ENCODE data around the gene LMOD3.

GRCh38 chr3:69145688-69146087, 23.3 kb upstream of the LMOD3 start:
- TF ChIP-seq, protein P1, sequence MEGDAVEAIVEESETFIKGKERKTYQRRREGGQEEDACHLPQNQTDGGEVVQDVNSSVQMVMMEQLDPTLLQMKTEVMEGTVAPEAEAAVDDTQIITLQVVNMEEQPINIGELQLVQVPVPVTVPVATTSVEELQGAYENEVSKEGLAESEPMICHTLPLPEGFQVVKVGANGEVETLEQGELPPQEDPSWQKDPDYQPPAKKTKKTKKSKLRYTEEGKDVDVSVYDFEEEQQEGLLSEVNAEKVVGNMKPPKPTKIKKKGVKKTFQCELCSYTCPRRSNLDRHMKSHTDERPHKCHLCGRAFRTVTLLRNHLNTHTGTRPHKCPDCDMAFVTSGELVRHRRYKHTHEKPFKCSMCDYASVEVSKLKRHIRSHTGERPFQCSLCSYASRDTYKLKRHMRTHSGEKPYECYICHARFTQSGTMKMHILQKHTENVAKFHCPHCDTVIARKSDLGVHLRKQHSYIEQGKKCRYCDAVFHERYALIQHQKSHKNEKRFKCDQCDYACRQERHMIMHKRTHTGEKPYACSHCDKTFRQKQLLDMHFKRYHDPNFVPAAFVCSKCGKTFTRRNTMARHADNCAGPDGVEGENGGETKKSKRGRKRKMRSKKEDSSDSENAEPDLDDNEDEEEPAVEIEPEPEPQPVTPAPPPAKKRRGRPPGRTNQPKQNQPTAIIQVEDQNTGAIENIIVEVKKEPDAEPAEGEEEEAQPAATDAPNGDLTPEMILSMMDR (IDR thresholded peaks at IDR 0.05; ENCODE audit: extremely low read depth in 1 of 2, insufficient read depth in 1 of 2, low read depth in 1 of 2, low read length in 2 of 2) = no peak
- TF ChIP-seq EZH2 (IDR thresholded peaks at IDR 0.05; ENCODE audit: borderline replicate concordance, low read depth, low read length, severe bottlenecking) = no peak
- no peak for TF ChIP-seq POLR2AphosphoS5 (IDR thresholded peaks at IDR 0.05; ENCODE audit: insufficient read depth, low read depth, low read length)
- no peak for TF ChIP-seq POLR2A (IDR thresholded peaks at IDR 0.05; ENCODE audit: low read depth, low read length)
- no peak for TF ChIP-seq MYC (IDR thresholded peaks at IDR 0.05; ENCODE audit: low read depth, low read length)
- TF ChIP-seq FOS (IDR thresholded peaks at IDR 0.05; ENCODE audit: borderline replicate concordance, insufficient read depth, low read length) = no peak
- no peak for TF ChIP-seq MAX (IDR thresholded peaks at IDR 0.05; ENCODE audit: insufficient read depth, insufficient read length)
- no peak for TF ChIP-seq JUN (IDR thresholded peaks at IDR 0.05; ENCODE audit: borderline replicate concordance, insufficient read depth, insufficient read length, low read depth)

Measured in endothelial cell of umbilical vein (primary cell).